ENCODE measurements around the gene CIC. TPM values are rescaled to one million over a fixed set of nuclear protein-coding genes. Genes with fewer than 3 reads are reported as not detected.

CIC gene
- total and polyA plus RNA-seq, 2 of the 13 experiments (the other 11 are each of a cell fraction or from before 2014, with no cell fraction given) = 5.9 to 8.0 TPM

- no peak for TF ChIP-seq KIAA2018 (CRISPR knock-in tag; IDR thresholded peaks at IDR 0.05; ENCODE audit: borderline replicate concordance)
- no peak for TF ChIP-seq ZNF616 (CRISPR knock-in tag; IDR thresholded peaks at IDR 0.05; ENCODE audit: low read depth)
- TF ChIP-seq ZC3H4 (CRISPR knock-in tag; IDR thresholded peaks at IDR 0.05; ENCODE audit: borderline replicate concordance) = no peak
- peak; percentile 26; the same call in 1 of the 2 replicates for TF ChIP-seq IRF9 (CRISPR knock-in tag; IDR thresholded peaks at IDR 0.05; ENCODE audit: borderline replicate concordance)
- no peak for TF ChIP-seq ZNF136 (CRISPR knock-in tag; IDR thresholded peaks at IDR 0.05; ENCODE audit: low read depth)
- peak; percentile 64; the same call in 1 of the 2 replicates for TF ChIP-seq MED13 (CRISPR knock-in tag; IDR thresholded peaks at IDR 0.05)
- TF ChIP-seq ZNF598 (CRISPR knock-in tag; IDR thresholded peaks at IDR 0.05; ENCODE audit: borderline replicate concordance) = no peak
- TF ChIP-seq ZNF589 (CRISPR knock-in tag; conservative IDR thresholded peaks at IDR 0.05) = no peak
- no peak for TF ChIP-seq SNAI1 (CRISPR knock-in tag; IDR thresholded peaks at IDR 0.05; ENCODE audit: borderline replicate concordance)
- TF ChIP-seq, protein P1, sequence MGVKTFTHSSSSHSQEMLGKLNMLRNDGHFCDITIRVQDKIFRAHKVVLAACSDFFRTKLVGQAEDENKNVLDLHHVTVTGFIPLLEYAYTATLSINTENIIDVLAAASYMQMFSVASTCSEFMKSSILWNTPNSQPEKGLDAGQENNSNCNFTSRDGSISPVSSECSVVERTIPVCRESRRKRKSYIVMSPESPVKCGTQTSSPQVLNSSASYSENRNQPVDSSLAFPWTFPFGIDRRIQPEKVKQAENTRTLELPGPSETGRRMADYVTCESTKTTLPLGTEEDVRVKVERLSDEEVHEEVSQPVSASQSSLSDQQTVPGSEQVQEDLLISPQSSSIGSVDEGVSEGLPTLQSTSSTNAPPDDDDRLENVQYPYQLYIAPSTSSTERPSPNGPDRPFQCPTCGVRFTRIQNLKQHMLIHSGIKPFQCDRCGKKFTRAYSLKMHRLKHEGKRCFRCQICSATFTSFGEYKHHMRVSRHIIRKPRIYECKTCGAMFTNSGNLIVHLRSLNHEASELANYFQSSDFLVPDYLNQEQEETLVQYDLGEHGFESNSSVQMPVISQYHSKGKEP (CRISPR knock-in tag; IDR thresholded peaks at IDR 0.05) = no peak
- TF ChIP-seq NFATC3 (CRISPR knock-in tag; IDR thresholded peaks at IDR 0.05) = no peak
- TF ChIP-seq MYC (CRISPR knock-in tag; IDR thresholded peaks at IDR 0.05; ENCODE audit: borderline replicate concordance) = peak; percentile 24; the same call in 1 of the 2 replicates
- TF ChIP-seq DPF2 (CRISPR knock-in tag; IDR thresholded peaks at IDR 0.05; ENCODE audit: borderline replicate concordance, low read depth) = no peak
- no peak for TF ChIP-seq MIXL1 (CRISPR knock-in tag; IDR thresholded peaks at IDR 0.05)
- TF ChIP-seq PLRG1 (conservative IDR thresholded peaks at IDR 0.05) = no peak
- no peak for TF ChIP-seq ZNF234 (CRISPR knock-in tag; conservative IDR thresholded peaks at IDR 0.05)
- peak; percentile 82; the same call in 1 of the 2 replicates for TF ChIP-seq ARNT2 (CRISPR knock-in tag; IDR thresholded peaks at IDR 0.05; ENCODE audit: low read depth)
Measured at GRCh38 chr19:42279902-42280814, 11.1 kb downstream of the CIC start (continued).
